ENCODE measurements around the gene NAB2. TPM values are rescaled to one million over a fixed set of nuclear protein-coding genes. Genes with fewer than 3 reads are reported as not detected.

Gene NAB2
- total and polyA plus RNA-seq, 9 of the 15 experiments (the other 6 are each of a cell fraction or from before 2014, with no cell fraction given), result 0.45 to 40.9 (median 20.4) TPM

DNA sequence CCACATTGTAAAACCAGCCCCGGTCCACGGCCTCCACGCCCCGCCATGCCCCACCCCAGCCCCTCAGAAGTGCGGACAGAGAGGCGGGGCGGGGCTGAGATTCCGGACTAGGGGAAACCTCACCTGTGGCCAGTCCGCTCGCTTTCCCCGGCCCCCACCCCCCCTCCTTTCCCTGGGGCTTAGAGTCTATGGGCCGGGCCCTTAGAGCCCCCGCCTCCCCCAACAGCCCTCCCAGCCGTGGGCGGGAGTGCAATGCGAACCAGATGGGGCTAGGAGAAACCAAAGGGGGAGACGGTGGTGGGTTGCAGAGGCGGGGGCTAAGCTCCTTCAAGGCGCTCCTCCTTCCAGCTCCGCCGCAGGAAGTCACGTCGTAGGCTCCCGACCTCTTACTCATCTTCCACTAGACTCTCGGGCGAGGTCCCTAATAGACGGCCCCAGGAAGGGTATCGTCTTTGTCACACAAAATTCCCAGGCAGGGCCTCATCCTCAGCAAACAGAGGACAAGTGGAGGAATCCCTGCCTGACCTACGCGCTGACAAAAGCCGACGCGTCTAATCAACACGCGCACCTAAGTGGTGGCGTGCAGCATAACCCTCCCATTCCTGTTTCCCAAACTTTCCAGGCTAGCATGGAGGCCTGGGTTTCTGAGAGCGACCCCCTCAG is 1.1 kb upstream of the NAB2 start (continued):
- TF ChIP-seq ZNF436 (CRISPR knock-in tag; IDR thresholded peaks at IDR 0.05) (no peak), CREB1 (IDR thresholded peaks at IDR 0.05) (0 out of 2 replicates have a peak, but pooled peaks have one; percentile 12), CREB1 (CRISPR knock-in tag; IDR thresholded peaks at IDR 0.05) (peak; percentile 27; the same call in 1 of the 2 replicates), TEAD4 (IDR thresholded peaks at IDR 0.05; ENCODE audit: low read length) (no peak; the same call in 1 of the 2 replicates), TEAD4 (CRISPR knock-in tag; IDR thresholded peaks at IDR 0.05; ENCODE audit: borderline replicate concordance) (no peak), EGR1 (conservative IDR thresholded peaks at IDR 0.05) (peak; percentile 97), NFE2L1 (tag; IDR thresholded peaks at IDR 0.05; ENCODE audit: borderline replicate concordance, low read depth) (no peak), SMARCA4 (IDR thresholded peaks at IDR 0.05) (peak; percentile 51; the same call in 1 of the 2 replicates), RNF2 (IDR thresholded peaks at IDR 0.05) (0 out of 2 replicates have a peak, but pooled peaks have one; percentile 11), MYC (IDR thresholded peaks at IDR 0.05; ENCODE audit: low read depth, low read length) (no peak), MYC (CRISPR knock-in tag; IDR thresholded peaks at IDR 0.05; ENCODE audit: borderline replicate concordance, low read depth) (peak; percentile 14; the same call in 1 of the 2 replicates), TRIM28 (IDR thresholded peaks at IDR 0.05) (no peak), YY1 (IDR thresholded peaks at IDR 0.05; ENCODE audit: borderline replicate concordance in 1 of 3, control insufficient read depth in 1 of 3, extremely low read depth in 1 of 3, insufficient read depth in 3 of 3, insufficient read length in 1 of 3, insufficient replicate concordance in 2 of 3, low read depth in 1 of 3, low read length in 2 of 3) (peak in 2 of 3 experiments; percentile 7 to 32), RBFOX2 (IDR thresholded peaks at IDR 0.05; ENCODE audit: low read depth, low read length) (peak; percentile 74), POLR2G (IDR thresholded peaks at IDR 0.05; ENCODE audit: low read depth, low read length) (peak; percentile 45; the same call in 1 of the 2 replicates), ZNF408 (CRISPR knock-in tag; IDR thresholded peaks at IDR 0.05; ENCODE audit: low read depth) (no peak)
- TF ChIP-seq, protein P1, sequence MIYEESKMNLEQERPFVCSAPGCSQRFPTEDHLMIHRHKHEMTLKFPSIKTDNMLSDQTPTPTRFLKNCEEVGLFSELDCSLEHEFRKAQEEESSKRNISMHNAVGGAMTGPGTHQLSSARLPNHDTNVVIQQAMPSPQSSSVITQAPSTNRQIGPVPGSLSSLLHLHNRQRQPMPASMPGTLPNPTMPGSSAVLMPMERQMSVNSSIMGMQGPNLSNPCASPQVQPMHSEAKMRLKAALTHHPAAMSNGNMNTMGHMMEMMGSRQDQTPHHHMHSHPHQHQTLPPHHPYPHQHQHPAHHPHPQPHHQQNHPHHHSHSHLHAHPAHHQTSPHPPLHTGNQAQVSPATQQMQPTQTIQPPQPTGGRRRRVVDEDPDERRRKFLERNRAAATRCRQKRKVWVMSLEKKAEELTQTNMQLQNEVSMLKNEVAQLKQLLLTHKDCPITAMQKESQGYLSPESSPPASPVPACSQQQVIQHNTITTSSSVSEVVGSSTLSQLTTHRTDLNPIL (CRISPR knock-in tag; IDR thresholded peaks at IDR 0.05), result no peak
- TF ChIP-seq, protein P2, sequence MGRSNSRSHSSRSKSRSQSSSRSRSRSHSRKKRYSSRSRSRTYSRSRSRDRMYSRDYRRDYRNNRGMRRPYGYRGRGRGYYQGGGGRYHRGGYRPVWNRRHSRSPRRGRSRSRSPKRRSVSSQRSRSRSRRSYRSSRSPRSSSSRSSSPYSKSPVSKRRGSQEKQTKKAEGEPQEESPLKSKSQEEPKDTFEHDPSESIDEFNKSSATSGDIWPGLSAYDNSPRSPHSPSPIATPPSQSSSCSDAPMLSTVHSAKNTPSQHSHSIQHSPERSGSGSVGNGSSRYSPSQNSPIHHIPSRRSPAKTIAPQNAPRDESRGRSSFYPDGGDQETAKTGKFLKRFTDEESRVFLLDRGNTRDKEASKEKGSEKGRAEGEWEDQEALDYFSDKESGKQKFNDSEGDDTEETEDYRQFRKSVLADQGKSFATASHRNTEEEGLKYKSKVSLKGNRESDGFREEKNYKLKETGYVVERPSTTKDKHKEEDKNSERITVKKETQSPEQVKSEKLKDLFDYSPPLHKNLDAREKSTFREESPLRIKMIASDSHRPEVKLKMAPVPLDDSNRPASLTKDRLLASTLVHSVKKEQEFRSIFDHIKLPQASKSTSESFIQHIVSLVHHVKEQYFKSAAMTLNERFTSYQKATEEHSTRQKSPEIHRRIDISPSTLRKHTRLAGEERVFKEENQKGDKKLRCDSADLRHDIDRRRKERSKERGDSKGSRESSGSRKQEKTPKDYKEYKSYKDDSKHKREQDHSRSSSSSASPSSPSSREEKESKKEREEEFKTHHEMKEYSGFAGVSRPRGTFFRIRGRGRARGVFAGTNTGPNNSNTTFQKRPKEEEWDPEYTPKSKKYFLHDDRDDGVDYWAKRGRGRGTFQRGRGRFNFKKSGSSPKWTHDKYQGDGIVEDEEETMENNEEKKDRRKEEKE (IDR thresholded peaks at IDR 0.05; ENCODE audit: borderline replicate concordance in 1 of 2, control insufficient read depth in 1 of 2, low read depth in 2 of 2, low read length in 1 of 2), result 0 out of 4 replicates have a peak, but pooled peaks of 1 of the 2 experiments have one; percentile 5
- TF ChIP-seq, protein P3, sequence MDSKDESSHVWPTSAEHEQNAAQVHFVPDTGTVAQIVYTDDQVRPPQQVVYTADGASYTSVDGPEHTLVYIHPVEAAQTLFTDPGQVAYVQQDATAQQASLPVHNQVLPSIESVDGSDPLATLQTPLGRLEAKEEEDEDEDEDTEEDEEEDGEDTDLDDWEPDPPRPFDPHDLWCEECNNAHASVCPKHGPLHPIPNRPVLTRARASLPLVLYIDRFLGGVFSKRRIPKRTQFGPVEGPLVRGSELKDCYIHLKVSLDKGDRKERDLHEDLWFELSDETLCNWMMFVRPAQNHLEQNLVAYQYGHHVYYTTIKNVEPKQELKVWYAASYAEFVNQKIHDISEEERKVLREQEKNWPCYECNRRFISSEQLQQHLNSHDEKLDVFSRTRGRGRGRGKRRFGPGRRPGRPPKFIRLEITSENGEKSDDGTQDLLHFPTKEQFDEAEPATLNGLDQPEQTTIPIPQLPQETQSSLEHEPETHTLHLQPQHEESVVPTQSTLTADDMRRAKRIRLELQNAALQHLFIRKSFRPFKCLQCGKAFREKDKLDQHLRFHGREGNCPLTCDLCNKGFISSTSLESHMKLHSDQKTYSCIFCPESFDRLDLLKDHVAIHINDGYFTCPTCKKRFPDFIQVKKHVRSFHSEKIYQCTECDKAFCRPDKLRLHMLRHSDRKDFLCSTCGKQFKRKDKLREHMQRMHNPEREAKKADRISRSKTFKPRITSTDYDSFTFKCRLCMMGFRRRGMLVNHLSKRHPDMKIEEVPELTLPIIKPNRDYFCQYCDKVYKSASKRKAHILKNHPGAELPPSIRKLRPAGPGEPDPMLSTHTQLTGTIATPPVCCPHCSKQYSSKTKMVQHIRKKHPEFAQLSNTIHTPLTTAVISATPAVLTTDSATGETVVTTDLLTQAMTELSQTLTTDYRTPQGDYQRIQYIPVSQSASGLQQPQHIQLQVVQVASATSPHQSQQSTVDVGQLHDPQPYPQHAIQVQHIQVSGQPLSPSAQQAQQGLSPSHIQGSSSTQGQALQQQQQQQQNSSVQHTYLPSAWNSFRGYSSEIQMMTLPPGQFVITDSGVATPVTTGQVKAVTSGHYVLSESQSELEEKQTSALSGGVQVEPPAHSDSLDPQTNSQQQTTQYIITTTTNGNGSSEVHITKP (IDR thresholded peaks at IDR 0.05; ENCODE audit: partially characterized antibody), result peak; percentile 78

Measured in K562 (cell line).